ENCODE results near the gene CDC42EP2. TPM values are rescaled to one million over a fixed set of nuclear protein-coding genes. Genes with fewer than 3 reads are reported as not detected.

The CDC42EP2 gene
- polyA plus RNA-seq, 1 of the 3 experiments (the other 2 are of a cell fraction), result 8.1 TPM

GRCh38 chr11:65323813-65324212 is 9.1 kb downstream of the CDC42EP2 start (continued):
- TF ChIP-seq FOSL2 (IDR thresholded peaks at IDR 0.05; ENCODE audit: borderline replicate concordance, low read depth) (no peak), NFIC (IDR thresholded peaks at IDR 0.05; ENCODE audit: borderline replicate concordance) (no peak), EP300 (IDR thresholded peaks at IDR 0.05; ENCODE audit: borderline replicate concordance in 1 of 2, low read depth in 1 of 2, low read length in 1 of 2) (no peak), REST (IDR thresholded peaks at IDR 0.05; ENCODE audit: low read depth, low read length) (no peak)

GRCh38 chr11:65325435-65325834 is 10.8 kb downstream of the CDC42EP2 start:
- no peak for DNase-seq
- Histone ChIP-seq H3K27ac (ENCODE audit: low read depth in 2 of 2, low read length in 1 of 2) (no peak overlapping the region), H2AFZ (ENCODE audit: low read depth) (no peak overlapping the region), H3K4me3 (ENCODE audit: low read depth in 2 of 2, low read length in 1 of 2) (no peak overlapping the region), H3K9me2 (no peaks in the 10 kb centered on the region), H3K4me2 (no peak overlapping the region), H3K27me3 (ENCODE audit: insufficient read depth) (no peaks in the 10 kb centered on the region), H3K9ac (no peak overlapping the region), H3K9me3 (no peaks in the 10 kb centered on the region), H3K4me1 (ENCODE audit: control insufficient read depth in 1 of 2, insufficient read depth in 2 of 2, low read depth in 1 of 2, low read length in 1 of 2) (peaks cover 3 to 10% of the 10 kb centered on the region in 2 experiments; a peak in 2 of 4 replicates), H3K36me3 (replicated peaks in 1 of 2; ENCODE audit: control insufficient read depth in 1 of 2, insufficient read depth in 2 of 2, low read length in 1 of 2) (peaks cover 3 to 18% of the 10 kb centered on the region in 2 experiments), H3F3A (replicated peaks; ENCODE audit: insufficient read depth) (peaks cover 13% of the 10 kb centered on the region), H3K79me2 (ENCODE audit: insufficient read depth) (peaks cover 10% of the 10 kb centered on the region; the same call in 1 of the 2 replicates), H4K20me1 (ENCODE audit: insufficient read depth) (peaks cover 4% of the 10 kb centered on the region; the same call in 1 of the 2 replicates)
- ChIA-PET CTCF (interaction anchor here (1.9 to 24.1 kb wide), 3 partner anchors 11 to 43 kb away, joined by 5 to 1118 read pairs (median 271); partner anchors contain the start of gene CDC42EP2), POLR2A (no interaction called here)
- no peak for TF ChIP-seq CHD2 (IDR thresholded peaks at IDR 0.05; ENCODE audit: low read length, partially characterized antibody)
- TF ChIP-seq NRF1 (IDR thresholded peaks at IDR 0.05; ENCODE audit: low read depth, low read length), result no peak
- no peak for TF ChIP-seq RFX5 (IDR thresholded peaks at IDR 0.05; ENCODE audit: low read length)
- no peak for TF ChIP-seq MEF2A (IDR thresholded peaks at IDR 0.05; ENCODE audit: borderline replicate concordance, low read depth)
- no peak for TF ChIP-seq TEAD4 (IDR thresholded peaks at IDR 0.05; ENCODE audit: borderline replicate concordance, insufficient read depth)
- no peak for TF ChIP-seq ZBTB33 (IDR thresholded peaks at IDR 0.05; ENCODE audit: borderline replicate concordance, low read depth)
- TF ChIP-seq SMC3 (IDR thresholded peaks at IDR 0.05; ENCODE audit: low read depth, low read length), result no peak
- no peak for TF ChIP-seq TAF1 (IDR thresholded peaks at IDR 0.05; ENCODE audit: borderline replicate concordance, low read depth, low read length)
- WGBS (ENCODE audit: low lambda C conversion rate), result 87% methylated on average over 4 of the region's 4 CpGs
